Uterus (tissue), 4 donors: ENCODE measurements around the gene LGALS12. TPM values are rescaled to one million over a fixed set of nuclear protein-coding genes. Genes with fewer than 3 reads are reported as not detected.

Experiments
- DNase-seq, 2 donors: peaks; one replicate each; pipeline ENCODE4 v3.0.0-alpha.2; 2019 to 2020
- H3K27ac ChIP-seq, 2 donors: fragments of 200-600 bp; sonication (generic); 1 replicate in 1 of 2; 2 replicates in 1 of 2; pipeline ENCODE4 v1.5.1; 2016 to 2018
- H3K27me3 ChIP-seq, 2 donors: fragments of 200-600 bp; sonication (generic); one replicate each; pipeline ENCODE4 v1.5.1; 2018 to 2019; ENCODE audit warnings: control low read depth in 1 of 2
- H3K36me3 ChIP-seq, 2 donors: fragments of 200-600 bp; sonication (generic); one replicate each; pipeline ENCODE4 v1.5.1; 2019; ENCODE audit warnings: control low read depth in 1 of 2
- H3K4me1 ChIP-seq, 2 donors: fragments of 200-600 bp; sonication (generic); one replicate each; pipeline ENCODE4 v1.5.1; 2018 to 2019; ENCODE audit warnings: control low read depth in 1 of 2
- H3K4me3 ChIP-seq, 2 donors: fragments of 200-600 bp; sonication (generic); 1 replicate in 1 of 2; 2 replicates in 1 of 2; pipeline ENCODE4 v1.5.1; 2018 to 2019; ENCODE audit warnings: mild to moderate bottlenecking in 1 of 2
- H3K9me3 ChIP-seq, 2 donors: fragments of 200-600 bp; sonication (generic); one replicate each; pipeline ENCODE4 v1.5.1; 2019; ENCODE audit warnings: control low read depth in 1 of 2
- CTCF ChIP-seq, 4 experiments: fragments of 200-600 bp in 2 of 4; fragments of 450-650 bp in 2 of 4; sonication (generic) in 2 of 4; IDR thresholded peaks; one replicate each; pipeline ENCODE4 v1.5.1; 2016 to 2019; ENCODE audit warnings: antibody characterized with exemption in 4 of 4, mild to moderate bottlenecking in 2 of 4, moderate library complexity in 1 of 4
- POLR2A ChIP-seq, 2 donors: fragments of 450-650 bp; IDR thresholded peaks; one replicate each; pipeline ENCODE4 v1.6.1; 2016; ENCODE audit warnings: antibody characterized with exemption in 2 of 2, mild to moderate bottlenecking in 1 of 2, moderate library complexity in 1 of 2
- intact Hi-C: fragments of 100-400 bp; cut with DNase I; formaldehyde crosslinking; loops from one replicate; pipeline ENCODE4 v1.15.1; 2023; ENCODE audit warnings: low total_unique reads
- total RNA-seq, 4 donors: library from RNA; depleted of rRNA in 3 of 4; stranded (reverse); fragments of >200 nt in 3 of 4; gene quantifications; one replicate each; pipeline versions ENCODE4 v1.1.0 to v1.2.4, GENCODE V29; 2014 to 2023
- donor health status: DM: yes; HTN: yes; CAD: no.

LGALS12 gene
- total RNA-seq, 4 donors from 2014 or later, result not detected

GRCh38 chr11:63476618-63477017, 29.3 kb upstream of the LGALS12 start:
- intact Hi-C loops, result loop anchor here (5.0 kb wide), 1 partner anchor 161 kb away; no protein-coding TSS in a partner anchor
- no peak for DNase-seq
- H3K4me1 ChIP-seq, result no peaks in the 10 kb centered on the region
- H3K4me3 ChIP-seq, result no peak overlapping the region
- TF ChIP-seq POLR2A (IDR thresholded peaks at IDR 0.05) (no peak), CTCF (IDR thresholded peaks at IDR 0.05) (no peak)
- no peaks in the 10 kb centered on the region for H3K9me3 ChIP-seq
- no peak overlapping the region for H3K27ac ChIP-seq
- H3K27me3 ChIP-seq, result no peaks in the 10 kb centered on the region
- H3K36me3 ChIP-seq, result no peaks in the 10 kb centered on the region

DNA sequence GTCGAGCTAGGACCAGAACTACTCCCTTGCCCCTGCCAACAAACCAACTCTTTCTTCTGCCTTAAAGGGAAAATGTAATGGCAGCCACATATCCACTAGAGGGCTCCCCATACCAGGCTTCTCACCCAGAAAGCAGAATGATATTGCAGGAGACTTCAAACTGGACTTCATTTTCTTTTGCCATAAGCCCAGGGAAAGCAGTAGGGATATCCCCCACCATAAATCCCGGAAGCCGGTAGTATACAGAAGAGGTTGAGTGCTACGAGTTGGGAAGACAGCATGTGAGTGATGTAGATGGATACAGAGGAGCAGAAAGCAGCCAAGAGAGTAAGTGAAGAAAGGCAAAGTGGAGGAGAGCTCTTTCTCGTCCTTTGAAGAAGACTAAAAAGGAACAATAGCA, 27.0 kb upstream of the LGALS12 start:
- TF ChIP-seq CTCF (IDR thresholded peaks at IDR 0.05) (peak; percentile 86 to 94 (median 92)), POLR2A (IDR thresholded peaks at IDR 0.05) (no peak)
- H3K9me3 ChIP-seq, result no peaks in the 10 kb centered on the region
- H3K4me1 ChIP-seq, result no peaks in the 10 kb centered on the region
- no peak overlapping the region for H3K4me3 ChIP-seq
- no peak overlapping the region for H3K27ac ChIP-seq
- no peaks in the 10 kb centered on the region for H3K36me3 ChIP-seq
- no peaks in the 10 kb centered on the region for H3K27me3 ChIP-seq
- peak; percentile 26 to 61 for DNase-seq
- intact Hi-C loops, result loop anchor here (5.0 kb wide), 1 partner anchor 158 kb away; no protein-coding TSS in a partner anchor

GRCh38 chr11:63480039-63480438, 25.8 kb upstream of the LGALS12 start:
- H3K27ac ChIP-seq, result no peak overlapping the region
- H3K4me1 ChIP-seq, result no peaks in the 10 kb centered on the region
- intact Hi-C loops, result loop anchor here (5.0 to 10.0 kb wide), 2 partner anchors 147 to 265 kb away; no protein-coding TSS in a partner anchor
- no peaks in the 10 kb centered on the region for H3K27me3 ChIP-seq
- DNase-seq, result no peak
- TF ChIP-seq CTCF (IDR thresholded peaks at IDR 0.05) (no peak), POLR2A (IDR thresholded peaks at IDR 0.05) (no peak)
- no peaks in the 10 kb centered on the region for H3K36me3 ChIP-seq
- no peak overlapping the region for H3K4me3 ChIP-seq
- H3K9me3 ChIP-seq, result no peaks in the 10 kb centered on the region

- no peaks in the 10 kb centered on the region for H3K4me1 ChIP-seq
- no peak for DNase-seq
- intact Hi-C loops, result loop anchor here (10.0 kb wide), 1 partner anchor 259 kb away; no protein-coding TSS in a partner anchor
- H3K4me3 ChIP-seq, result no peak overlapping the region
- H3K36me3 ChIP-seq, result no peaks in the 10 kb centered on the region
- no peak overlapping the region for H3K27ac ChIP-seq
- H3K9me3 ChIP-seq, result no peaks in the 10 kb centered on the region
- H3K27me3 ChIP-seq, result no peaks in the 10 kb centered on the region
- TF ChIP-seq CTCF (IDR thresholded peaks at IDR 0.05), result no peak
- no peak for TF ChIP-seq POLR2A (IDR thresholded peaks at IDR 0.05)
Measured at GRCh38 chr11:63485777-63486176, 20.1 kb upstream of the LGALS12 start.

GRCh38 chr11:63488789-63489188, 17.1 kb upstream of the LGALS12 start:
- intact Hi-C loops, result loop anchor here (10.0 kb wide), 1 partner anchor 256 kb away; no protein-coding TSS in a partner anchor
- H3K27me3 ChIP-seq, result no peaks in the 10 kb centered on the region
- no peak for TF ChIP-seq POLR2A (IDR thresholded peaks at IDR 0.05)
- TF ChIP-seq CTCF (IDR thresholded peaks at IDR 0.05), result no peak
- no peaks in the 10 kb centered on the region for H3K9me3 ChIP-seq
- no peak for DNase-seq
- no peak overlapping the region for H3K27ac ChIP-seq
- H3K36me3 ChIP-seq, result no peaks in the 10 kb centered on the region
- no peak overlapping the region for H3K4me3 ChIP-seq
- H3K4me1 ChIP-seq, result peaks cover 0 to 6% of the 10 kb centered on the region in 2 donors
